IPS-18c (cell line): Measurements from ENCODE around the gene RAD21L1.

Experiments
- H3K4me3 ChIP-seq: 2 replicates; pipeline ENCODE4 v1.7.0; 2013; ENCODE audit warnings: low read depth, mild to moderate bottlenecking, low read length, moderate library complexity; ENCODE audit not compliant: insufficient read depth
- H3K9me3 ChIP-seq: one replicate; pipeline ENCODE4 v1.6.1; 2013; ENCODE audit warnings: mild to moderate bottlenecking, low read length, moderate library complexity; ENCODE audit not compliant: control insufficient read depth, insufficient read depth

The RAD21L1 gene

DNA sequence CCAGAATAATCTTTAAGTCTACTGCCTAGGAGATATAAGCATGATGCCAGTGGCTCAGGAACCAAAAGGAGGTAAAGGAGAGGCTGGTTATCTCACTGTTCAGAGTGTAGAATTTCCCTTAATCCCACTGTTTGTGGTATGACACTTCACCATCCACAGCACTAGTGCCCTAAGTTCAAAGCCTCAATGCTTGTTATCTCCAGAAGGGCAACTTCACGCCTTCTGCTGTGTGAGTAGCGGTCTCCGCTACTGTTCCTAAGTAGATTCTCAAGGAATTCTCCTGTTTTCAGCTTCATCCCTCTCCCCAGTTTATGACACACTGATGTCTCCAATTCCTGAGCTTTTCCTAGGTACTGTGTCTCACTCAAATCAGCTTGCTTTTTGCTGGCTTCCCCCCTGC, 26.6 kb downstream of the RAD21L1 start:
- no peak overlapping the region for H3K4me3 ChIP-seq
- H3K9me3 ChIP-seq, result no peaks in the 10 kb centered on the region

DNA sequence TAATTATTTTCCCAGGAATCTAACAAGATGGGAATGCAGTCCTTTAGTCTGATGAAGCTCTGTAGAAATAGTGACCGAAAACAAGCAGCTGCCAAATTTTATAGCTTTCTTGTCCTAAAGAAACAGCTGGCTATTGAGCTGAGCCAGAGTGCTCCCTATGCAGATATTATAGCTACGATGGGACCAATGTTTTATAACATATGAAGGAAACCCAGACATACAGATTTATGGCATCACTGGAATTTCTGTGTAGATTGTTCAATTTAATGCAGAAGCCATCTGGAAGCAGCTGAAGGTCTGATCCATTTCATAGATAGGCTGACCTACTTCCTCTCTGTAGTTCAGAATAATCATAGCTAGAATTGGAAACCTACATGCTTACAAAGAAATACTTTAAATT, 28.4 kb downstream of the RAD21L1 start:
- Histone ChIP-seq H3K4me3 (no peak overlapping the region), H3K9me3 (no peaks in the 10 kb centered on the region)

DNA sequence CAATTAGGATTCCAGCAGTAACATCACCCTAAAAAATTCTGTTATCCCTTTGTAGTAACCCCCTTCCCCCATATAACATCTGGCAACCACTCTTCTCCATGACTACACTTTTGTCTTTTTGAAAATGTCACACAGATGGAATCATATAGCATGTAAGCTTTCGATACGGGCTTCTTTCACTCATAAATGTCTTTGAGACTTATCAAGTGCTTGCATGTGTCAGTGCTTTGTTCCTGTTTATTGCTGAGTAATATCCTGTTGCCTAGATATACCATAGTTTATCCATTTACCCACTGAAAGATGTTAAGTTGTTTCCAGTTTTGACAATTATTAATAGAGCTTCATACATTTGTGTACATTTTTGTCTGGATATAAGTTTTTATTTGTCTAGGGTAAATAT, 29.8 kb downstream of the RAD21L1 start:
- Histone ChIP-seq H3K9me3 (no peaks in the 10 kb centered on the region), H3K4me3 (no peak overlapping the region)

DNA sequence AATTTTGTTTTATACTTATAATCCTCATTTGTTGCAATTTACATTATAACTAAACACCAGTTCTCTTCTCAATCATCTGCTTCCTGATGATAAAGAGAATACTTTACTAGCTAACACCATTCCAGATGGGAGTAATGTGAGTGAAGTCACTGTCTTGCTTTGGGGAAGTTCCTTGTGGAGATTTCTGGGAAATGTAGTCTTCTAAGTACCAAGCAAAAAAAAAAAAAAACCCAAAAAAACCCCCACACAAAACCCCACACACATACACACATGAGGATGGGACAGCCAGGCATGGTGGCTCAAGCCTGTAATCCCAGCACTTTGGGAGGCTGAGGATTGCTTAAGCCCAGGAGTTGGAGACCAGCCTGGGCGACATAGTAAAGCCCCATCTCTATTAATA, 38.0 kb downstream of the RAD21L1 start:
- Histone ChIP-seq H3K4me3 (no peak overlapping the region), H3K9me3 (no peaks in the 10 kb centered on the region)

DNA sequence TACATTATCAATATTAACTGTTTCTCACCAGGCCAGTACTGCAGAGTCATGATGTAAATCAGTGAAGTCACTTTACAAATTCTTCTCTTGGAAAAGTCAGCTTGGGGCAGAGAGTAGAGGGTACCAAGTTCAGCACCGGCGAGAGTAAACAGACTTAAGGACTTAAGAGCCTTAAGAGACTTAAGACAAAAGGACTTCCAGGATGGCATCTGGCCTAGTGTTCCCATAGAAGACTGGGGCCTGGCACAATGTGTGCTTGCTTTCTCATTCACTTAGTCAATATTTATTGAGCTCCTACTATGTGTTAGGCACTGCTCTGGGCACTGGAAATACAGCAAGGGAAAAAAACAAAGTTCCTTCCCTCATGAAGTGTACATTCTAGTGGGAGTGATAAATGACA, 38.9 kb downstream of the RAD21L1 start:
- Histone ChIP-seq H3K9me3 (no peaks in the 10 kb centered on the region), H3K4me3 (no peak overlapping the region)

DNA sequence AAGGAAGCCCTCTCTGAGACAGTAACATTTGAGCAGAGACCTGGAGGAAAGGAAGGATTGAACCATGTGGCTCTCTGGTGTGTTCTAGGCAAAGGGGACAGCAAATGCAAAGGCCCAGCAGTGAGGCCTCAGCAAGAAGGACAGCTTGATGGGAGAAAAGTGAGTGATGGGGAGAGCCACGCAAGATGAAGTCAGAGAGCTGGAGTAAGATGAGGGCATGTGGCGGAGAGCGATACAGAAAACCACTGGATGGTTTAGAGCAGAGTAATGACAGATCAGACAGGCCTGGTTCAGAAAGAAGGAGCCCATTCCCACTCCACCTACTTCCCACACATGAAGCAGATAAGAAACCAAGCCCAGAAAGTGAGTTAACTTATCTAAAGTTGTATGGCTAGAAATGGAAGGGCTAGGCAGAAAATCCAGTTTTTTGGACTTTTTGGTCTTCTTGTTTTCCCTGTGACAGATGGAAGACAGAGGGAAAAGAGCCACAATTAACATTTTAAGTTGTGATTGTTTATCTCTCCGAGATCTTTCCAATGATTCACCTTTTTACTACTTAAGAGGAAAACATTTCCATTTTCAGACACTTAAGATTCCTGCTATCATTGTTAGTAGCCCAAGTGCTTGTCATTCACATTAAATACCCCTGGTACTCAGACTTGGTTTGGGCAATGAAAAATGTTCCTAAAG, 39.5 kb downstream of the RAD21L1 start:
- no peaks in the 10 kb centered on the region for H3K9me3 ChIP-seq
- H3K4me3 ChIP-seq, result peak overlapping the region; percentile 64

DNA sequence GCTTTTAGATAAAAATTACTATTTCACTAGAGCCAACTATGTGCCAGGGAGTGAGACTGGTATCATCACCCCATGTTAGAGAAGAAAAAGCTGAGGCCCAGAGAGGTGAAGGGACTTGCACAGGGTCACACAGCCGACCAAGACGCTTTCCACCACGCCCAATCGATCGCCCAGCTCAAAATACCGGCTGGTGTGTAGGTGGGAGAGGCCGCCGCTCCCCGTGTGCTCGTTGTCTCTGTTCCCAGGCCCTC, 40.0 kb downstream of the RAD21L1 start:
- no peaks in the 10 kb centered on the region for H3K9me3 ChIP-seq
- H3K4me3 ChIP-seq, result peak overlapping the region; percentile 64

DNA sequence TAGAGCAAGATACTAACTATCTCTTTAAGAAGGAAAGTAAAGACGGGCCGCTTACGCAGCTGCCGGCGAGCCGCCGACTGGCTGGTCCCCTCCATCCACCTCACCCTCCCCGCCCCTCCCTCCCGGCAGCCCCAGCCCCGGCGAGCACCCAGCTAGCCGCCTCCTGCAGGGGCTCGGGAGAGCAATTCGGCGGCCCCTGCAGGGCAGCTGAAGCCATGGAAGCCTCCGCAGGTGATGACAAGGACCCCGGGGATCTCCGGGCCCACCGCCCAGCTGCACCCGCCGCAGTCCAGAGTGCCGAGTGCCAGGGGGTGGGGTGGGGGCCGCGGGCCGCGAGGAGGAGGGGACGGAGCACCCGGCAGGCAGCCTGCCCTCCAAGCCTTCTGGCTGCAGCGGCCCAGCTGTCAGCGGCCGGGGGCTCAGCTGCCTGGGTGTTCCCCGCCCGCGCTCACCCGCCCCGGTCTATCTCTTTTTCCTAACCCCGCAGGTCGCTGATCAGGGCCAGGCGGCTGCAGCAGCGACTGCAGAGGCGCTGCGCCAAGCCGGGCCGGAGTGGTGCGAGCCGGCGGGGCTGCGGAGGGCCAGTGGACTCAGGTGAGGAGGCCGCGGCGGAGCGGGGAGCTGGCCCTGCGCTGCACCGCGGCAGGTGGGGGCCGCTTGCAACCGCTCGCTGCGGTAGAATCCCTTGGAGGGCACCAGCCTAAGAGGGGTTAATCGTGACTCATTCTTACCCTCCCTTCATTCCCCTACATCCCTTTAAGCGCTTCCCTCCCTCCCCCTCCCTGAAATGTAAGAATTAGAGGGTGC, 40.5 kb downstream of the RAD21L1 start, which contains the start of gene SNPH:
TSS of gene SNPH (plus strand) at position 128 of the 807 bp plus-strand sequence. CDS start 29,946 bp downstream, outside the sequence.
- no peaks in the 10 kb centered on the region for H3K9me3 ChIP-seq
- peak within 1 kb of the TSS; percentile 64 for H3K4me3 ChIP-seq

DNA sequence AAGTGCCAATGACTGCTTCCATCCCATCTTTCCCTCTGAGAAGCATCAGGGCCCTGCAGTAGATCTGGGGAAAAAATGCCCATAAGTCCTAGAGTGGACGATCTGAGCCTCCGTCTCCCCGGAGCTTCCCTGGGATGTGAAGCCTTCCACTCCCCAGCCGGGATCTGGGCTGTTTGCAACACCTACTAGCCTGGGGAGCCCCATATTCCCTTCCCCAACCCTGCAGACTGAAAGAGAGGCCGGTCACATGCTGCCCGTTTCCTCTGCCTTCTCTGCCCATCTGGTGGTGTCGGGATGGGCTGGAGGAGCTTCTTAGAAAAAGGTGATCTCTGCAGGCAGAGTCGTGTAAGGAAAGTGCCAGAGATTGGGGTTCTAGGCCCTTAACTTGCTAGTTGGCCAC, 41.3 kb downstream of the RAD21L1 start:
- Histone ChIP-seq H3K4me3 (peak overlapping the region; percentile 64; the same call in 1 of the 2 replicates), H3K9me3 (no peaks in the 10 kb centered on the region)

DNA sequence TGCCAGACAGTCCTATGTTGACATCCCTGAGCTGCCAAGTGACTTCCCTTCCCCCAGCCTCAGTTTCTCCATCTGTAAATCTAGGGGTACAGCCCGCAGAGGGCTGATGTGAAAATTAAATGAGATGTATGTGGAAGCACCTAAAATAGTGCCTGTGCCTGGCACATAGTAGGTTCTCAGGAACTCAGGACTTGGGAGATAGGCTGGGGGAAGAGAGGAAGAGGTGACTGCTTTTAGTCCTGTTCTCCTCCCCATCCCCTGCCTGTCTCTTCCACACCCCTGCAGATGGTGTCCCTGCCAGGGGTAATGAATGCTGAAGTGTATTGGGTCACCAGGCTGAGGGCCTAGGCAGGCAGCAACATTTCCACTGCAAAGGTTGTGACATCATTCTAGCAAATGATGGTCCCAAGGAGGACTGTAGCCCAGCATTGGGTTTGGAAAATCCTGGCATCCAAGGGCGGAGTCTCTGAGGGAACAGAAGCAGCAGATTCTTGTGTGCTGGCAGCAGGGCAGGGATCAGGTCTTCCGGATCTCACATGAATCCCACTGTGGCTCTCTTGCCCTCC, 42.0 kb downstream of the RAD21L1 start:
- H3K4me3 ChIP-seq, result no peak overlapping the region
- no peaks in the 10 kb centered on the region for H3K9me3 ChIP-seq

DNA sequence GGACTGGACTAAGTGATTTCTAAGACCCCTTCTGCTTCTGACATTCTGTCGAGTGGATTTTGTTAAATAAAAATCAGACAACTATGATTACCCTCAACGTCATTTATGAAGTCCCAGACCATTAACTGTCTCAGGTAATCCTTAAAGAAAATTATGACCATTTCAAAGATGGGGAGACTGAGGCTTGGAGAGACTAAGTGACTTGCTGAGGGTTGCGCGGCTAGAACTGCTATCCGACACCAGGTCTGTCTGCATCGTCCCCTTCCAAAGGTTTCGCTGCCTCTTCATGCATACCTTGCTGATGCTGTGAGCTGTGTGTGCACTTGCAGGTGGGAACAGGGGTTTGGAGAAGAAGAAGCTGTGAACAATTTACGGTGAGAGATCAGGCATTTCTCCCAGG, 43.4 kb downstream of the RAD21L1 start:
- no peak overlapping the region for H3K4me3 ChIP-seq
- H3K9me3 ChIP-seq, result no peaks in the 10 kb centered on the region

DNA sequence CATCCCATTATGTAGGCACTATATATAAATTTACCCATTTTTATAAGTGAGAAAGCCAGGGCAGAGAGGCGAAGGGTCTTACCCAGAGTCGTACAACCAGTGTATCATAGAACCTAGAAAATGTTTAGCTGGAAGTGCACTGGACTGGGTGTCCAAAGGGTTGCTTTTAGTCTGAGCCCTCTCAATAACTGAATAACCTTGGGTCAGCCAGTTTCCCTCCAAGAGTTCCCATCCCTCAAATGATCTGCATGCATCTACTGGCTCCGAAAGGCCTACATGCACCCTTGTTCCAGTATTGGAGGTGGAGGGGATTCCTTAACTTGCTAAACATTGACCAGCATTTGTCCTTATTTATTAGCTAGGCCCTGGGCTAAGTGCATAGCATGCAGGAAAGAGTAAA, 44.0 kb downstream of the RAD21L1 start:
- H3K9me3 ChIP-seq, result no peaks in the 10 kb centered on the region
- H3K4me3 ChIP-seq, result no peak overlapping the region

DNA sequence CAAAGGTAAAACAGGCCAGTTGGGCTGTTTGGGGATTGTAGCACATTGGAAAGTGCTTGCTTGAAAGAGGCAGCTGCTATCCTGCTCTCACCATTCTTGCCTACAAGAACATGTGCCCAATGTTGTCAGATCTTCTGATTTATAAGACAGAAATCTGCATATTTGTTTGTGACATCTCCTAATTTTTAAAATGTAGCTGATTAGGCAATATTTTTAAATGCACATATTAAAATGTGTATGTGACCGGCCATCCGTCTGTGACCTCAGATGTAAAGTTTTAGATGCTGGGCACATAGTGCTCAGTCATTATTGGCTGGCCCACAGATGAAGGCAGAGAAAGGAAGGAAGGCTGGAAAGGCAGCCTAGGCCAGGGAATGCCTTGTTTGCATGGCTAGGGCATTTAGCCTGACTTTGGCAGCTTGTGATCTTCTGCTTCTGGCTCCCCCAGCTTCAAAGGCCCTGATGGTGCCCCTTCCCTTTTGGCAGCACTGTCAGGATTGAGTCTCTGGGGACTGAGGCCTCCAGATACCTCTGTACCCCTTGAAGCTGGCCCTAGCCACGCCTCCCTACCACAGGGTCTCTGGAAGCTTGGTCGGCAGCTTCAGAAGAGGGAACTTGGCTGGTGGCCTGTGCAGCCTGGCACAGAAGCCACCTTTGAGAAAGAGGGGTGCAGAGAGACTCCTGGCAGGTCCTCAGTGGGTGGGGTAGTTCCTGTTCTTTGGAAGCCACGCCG, 46.7 kb downstream of the RAD21L1 start:
- Histone ChIP-seq H3K9me3 (no peaks in the 10 kb centered on the region), H3K4me3 (no peak overlapping the region)

DNA sequence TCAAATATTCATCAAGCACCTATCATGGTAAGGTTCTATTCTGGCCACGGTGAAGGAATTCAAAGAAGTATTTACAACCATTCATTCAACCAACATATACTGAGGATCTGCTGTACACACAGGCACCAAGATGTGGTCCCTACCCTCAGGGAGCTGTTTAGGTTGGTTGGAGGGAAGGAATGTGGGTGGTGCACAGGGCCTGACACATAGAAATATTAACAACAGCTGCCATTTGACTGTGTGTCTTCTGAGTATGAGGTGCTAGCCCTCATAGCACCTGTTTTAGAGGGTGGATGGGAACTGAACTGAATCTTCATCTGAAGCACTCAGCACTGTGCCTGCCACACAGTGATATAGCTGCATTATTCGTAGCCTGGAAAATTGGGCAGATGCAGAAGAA, 47.5 kb downstream of the RAD21L1 start:
- Histone ChIP-seq H3K9me3 (no peaks in the 10 kb centered on the region), H3K4me3 (no peak overlapping the region)

DNA sequence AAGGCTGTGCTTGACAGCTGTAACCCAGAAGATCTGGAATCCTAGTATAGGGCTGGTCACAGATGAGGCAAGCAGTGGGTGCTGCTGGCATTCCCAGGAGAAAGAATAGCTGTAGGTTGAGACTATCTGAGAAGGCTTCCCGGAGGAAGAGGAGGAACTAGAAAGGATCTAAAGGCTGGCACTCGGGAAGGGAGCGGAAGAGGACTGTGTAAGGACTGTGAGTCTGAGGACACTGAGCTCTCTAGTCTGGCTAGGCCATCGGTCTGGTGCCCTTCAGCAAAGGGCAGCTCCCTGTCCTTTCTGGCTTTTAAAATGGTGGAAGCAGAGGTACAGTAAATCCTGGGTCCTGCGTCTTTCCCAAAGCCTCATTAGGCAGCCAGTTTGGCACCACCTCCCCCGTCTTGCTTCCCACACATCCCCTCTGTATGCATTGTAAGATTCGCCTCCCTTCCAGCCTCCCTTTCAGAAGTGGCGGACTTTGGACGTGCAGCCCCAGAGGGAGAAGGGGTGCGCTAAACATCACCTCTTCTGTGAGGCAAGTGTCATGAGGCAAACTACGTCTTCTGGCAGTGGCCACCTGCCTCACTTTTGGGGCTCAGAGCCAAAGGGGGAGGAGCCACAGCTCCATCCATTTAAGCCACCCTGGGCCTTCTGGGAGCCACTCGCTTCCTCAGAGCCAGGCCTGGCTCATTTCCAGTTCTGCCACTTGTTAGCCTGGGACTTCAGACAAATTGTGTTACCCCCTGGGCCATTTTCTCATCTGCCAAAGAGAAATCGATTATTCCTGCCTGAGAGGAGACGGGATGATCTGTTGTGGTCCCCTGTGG, 48.9 kb downstream of the RAD21L1 start:
- Histone ChIP-seq H3K4me3 (no peak overlapping the region), H3K9me3 (no peaks in the 10 kb centered on the region)

DNA sequence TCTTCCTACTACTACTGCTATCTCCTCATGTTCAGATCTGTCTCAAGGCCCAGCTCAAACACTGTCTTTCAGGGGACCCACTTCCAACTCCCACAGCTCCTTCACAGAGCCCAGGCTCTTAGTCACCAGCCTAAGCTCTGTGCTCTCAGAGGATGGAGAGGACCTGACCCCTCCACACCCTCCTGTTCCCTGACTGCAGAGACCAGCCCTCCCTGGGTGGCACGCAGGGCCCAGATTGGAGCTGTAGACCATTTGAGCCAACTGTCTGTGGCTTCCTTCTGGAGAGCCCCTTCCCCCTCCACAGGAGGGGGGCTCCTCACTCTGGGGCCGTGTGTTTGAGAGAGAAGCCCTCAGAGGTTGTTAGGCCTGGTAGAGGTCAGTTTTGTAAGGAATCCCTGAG, 50.1 kb downstream of the RAD21L1 start:
- Histone ChIP-seq H3K4me3 (no peak overlapping the region), H3K9me3 (no peaks in the 10 kb centered on the region)
